HG02798 (cell line): Measurements from ENCODE around the gene CREB3L4.

Experiments
- ATAC-seq: cut with Tn5 transposase; IDR thresholded peaks from one replicate; pipeline ENCODE4 v1.9.1; 2021; ENCODE audit warnings: mild to moderate bottlenecking; ENCODE audit not compliant: unreplicated experiment, poor library complexity

CREB3L4 gene

GRCh38 chr1:153957744-153958110 lies 10.0 kb upstream of the CREB3L4 start:
- peak; percentile 8 for ATAC-seq

- peak; percentile 85 for ATAC-seq
These were observed 9.4 kb upstream of the CREB3L4 start, which contains the start of gene CRTC2 for GRCh38 chr1:153958111-153958960. Gene CRTC2, minus strand, starts transcription at chr1:153958612. Its CDS starts 115 bp downstream, at chr1:153958497.

- ATAC-seq, result no peak
These were observed 8.8 kb upstream of the CREB3L4 start for GRCh38 chr1:153958961-153959260.

DNA sequence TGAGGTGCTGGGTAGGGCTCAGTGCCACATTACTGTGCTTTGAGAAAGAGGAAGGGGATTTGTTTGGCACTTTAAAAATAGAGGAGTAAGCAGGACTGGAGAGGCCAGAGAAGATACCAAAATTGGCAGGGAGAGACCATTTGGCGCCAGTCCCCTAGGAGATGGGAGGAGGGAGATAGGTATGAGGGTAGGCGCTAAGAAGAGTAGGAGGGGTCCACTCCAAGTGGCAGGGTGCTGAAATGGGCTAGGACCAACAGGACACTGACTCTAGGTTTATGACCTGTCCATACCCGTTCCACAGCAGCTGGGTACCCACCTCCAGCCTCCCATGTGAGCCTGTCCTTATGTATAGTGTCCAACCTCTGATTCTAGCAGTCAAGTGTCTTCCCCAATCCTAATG lies 8.2 kb upstream of the CREB3L4 start:
- no peak for ATAC-seq

- no peak for ATAC-seq
These were observed 7.5 kb upstream of the CREB3L4 start for GRCh38 chr1:153960206-153960605.

DNA sequence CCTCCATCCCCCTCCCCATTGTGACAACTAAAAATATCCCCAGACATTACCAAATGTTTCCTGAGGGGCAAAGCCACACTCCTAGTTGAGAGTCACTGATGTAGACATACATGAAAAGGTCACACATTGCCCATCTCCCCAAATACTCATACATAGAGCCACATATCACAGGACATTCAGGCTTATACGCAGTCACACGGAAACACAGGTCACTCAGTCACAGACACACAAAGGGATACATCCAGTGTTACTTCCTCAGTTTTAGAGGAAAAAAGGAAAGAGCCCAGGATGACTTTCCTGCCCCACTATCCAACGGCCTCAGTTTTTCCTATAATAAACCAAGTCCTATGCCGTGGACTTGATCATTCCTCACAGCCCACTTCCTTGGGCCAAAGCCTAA lies 6.3 kb upstream of the CREB3L4 start:
- ATAC-seq, result no peak

DNA sequence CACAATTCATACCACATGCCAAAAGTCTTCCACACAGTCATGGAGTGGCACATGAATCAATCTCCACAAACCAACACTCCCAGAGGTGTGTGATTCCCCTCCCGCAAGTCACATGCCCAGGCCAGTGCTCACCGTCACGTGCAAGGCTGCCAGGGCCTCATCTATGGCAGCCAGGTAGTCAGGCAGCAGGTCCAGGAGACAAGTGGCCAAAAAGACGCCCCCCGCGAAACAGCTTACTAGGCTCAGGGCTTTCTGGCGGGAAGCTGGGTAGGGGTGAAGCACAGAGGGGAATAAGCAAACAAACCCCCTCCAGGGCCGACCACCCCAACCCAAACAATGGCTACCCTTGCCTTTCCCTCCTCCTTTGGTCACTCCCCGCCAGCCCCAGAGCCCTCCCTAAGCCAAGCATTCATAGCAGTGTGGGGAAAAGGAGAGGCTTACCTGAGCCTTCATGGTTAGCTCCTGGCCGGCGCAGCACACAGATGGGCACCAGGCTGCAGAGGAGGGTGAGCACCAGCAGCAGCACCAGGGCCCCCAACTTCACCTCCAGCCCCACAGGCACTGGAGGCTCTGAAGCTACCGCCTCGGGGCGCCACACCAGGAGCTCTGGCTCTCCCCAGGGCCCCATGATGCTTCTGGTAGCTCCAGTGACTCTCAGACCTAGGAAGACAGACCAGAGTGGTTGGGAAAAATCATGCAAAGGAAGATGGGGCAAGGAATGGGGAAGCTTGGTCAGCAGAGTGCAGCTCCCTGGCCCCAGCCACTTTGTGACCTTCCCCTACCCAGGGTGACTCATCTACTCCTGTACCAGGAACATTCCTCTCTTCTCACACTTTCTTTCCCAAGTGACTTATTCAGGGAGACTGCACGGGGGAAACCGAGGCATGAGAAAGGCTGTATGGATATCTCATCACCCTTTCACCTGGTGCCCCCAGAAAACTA lies 5.3 kb upstream of the CREB3L4 start:
- no peak for ATAC-seq

GRCh38 chr1:153963030-153963849 lies 4.5 kb upstream of the CREB3L4 start, which contains the start of gene SLC39A1:
Gene SLC39A1, minus strand, starts transcription at chr1:153963537. Its CDS starts 822 bp downstream, at chr1:153962715.
- peak; percentile 61 for ATAC-seq

GRCh38 chr1:153963850-153964331 lies 3.8 kb upstream of the CREB3L4 start:
- no peak for ATAC-seq

DNA sequence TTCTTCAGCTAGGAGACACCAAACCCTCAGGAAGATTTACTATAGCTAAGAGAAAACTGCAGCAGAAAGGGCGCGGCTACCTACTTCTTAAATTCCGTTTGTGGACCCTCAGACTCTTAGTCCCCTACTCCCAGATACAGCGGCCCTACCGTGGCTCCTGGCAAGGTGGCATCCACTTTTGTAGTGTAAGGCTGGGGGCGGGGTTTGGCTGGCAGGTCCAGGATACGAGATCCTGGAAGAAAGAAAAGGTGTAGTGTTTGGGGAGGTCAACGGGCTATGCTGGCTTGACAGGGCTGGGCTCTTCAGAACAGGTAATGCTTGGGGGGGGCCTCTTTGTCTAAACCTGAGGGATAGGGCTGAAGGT lies 280 bp downstream of the CREB3L4 start:
- no peak for ATAC-seq

DNA sequence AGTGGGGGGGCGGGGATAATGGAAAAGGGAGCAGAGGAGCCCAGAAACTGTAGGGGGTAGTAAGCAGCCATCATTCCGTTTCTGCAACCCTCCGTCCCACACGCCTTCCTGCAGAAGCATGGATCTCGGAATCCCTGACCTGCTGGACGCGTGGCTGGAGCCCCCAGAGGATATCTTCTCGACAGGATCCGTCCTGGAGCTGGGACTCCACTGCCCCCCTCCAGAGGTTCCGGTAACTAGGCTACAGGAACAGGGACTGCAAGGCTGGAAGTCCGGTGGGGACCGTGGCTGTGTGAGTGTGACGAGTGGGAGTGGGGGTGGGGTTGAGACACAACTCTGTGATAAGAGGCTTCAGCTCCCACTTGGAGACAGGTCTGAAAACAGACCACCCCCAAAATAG lies 706 bp downstream of the CREB3L4 start:
- no peak for ATAC-seq

DNA sequence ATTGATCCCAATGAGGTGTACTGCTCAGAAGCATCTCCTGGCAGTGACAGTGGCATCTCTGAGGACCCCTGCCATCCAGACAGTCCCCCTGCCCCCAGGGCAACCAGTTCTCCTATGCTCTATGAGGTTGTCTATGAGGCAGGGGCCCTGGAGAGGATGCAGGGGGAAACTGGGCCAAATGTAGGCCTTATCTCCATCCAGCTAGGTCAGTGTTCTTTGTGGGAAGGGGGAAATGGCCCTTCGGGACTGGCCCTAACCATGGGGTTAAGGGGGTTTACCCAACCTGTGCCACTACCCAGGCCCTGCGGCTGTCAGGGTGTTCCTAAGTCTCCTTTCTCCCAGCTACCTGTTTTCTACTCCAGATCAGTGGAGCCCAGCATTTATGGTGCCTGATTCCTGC lies 1.3 kb downstream of the CREB3L4 start:
- no peak for ATAC-seq

DNA sequence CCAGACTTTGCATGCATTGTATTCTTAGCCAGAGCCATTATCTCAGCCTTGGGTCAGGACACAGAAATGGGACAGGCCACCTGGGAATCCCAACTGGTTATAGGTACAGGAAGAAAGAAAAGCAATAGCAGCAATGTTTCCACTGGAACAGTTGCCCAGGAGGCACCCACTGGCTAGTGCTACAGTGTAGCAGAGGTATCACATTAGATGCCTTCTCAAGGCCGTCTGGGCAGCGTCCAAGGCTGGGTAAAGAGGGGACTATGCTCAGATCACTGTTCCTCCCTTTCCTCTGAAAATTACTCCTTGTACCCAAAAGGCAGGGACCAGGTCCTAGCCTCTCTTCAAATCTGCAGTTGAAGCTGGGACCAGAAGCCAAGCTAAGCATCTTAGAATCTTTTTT lies 2.6 kb downstream of the CREB3L4 start:
- ATAC-seq, result no peak

DNA sequence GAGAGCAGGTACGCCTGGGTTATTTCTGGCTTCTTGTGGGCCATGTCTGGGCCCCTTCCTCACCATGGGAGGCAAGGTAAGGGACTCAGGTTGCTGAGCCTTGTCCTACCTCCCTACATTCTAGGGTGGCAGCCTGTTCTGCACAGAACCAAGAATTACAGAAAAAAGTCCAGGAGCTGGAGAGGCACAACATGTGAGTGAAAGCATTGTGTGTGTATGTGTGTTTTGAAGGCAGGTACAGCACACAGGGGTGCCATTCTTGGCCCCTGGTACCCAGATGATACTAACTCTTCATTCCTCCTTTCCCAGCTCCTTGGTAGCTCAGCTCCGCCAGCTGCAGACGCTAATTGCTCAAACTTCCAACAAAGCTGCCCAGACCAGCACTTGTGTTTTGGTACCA lies 5.4 kb downstream of the CREB3L4 start:
- ATAC-seq, result no peak

DNA sequence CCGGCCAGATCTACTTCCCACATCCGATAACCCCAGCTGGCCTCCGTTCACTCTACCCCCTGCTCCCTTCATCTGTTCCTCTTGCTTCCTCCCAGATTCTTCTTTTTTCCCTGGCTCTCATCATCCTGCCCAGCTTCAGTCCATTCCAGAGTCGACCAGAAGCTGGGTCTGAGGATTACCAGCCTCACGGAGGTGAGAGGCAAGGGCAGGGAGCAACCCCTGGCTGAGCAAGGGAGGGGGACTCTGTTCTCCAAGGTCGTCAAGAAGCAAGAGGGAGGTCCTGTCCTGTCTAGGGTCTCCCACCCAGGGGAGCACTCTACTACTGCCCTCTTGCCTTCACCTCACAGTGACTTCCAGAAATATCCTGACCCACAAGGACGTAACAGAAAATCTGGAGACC lies 5.8 kb downstream of the CREB3L4 start:
- ATAC-seq, result no peak

- ATAC-seq, result no peak
These were observed 9.1 kb downstream of the CREB3L4 start for GRCh38 chr1:153976819-153977249.

DNA sequence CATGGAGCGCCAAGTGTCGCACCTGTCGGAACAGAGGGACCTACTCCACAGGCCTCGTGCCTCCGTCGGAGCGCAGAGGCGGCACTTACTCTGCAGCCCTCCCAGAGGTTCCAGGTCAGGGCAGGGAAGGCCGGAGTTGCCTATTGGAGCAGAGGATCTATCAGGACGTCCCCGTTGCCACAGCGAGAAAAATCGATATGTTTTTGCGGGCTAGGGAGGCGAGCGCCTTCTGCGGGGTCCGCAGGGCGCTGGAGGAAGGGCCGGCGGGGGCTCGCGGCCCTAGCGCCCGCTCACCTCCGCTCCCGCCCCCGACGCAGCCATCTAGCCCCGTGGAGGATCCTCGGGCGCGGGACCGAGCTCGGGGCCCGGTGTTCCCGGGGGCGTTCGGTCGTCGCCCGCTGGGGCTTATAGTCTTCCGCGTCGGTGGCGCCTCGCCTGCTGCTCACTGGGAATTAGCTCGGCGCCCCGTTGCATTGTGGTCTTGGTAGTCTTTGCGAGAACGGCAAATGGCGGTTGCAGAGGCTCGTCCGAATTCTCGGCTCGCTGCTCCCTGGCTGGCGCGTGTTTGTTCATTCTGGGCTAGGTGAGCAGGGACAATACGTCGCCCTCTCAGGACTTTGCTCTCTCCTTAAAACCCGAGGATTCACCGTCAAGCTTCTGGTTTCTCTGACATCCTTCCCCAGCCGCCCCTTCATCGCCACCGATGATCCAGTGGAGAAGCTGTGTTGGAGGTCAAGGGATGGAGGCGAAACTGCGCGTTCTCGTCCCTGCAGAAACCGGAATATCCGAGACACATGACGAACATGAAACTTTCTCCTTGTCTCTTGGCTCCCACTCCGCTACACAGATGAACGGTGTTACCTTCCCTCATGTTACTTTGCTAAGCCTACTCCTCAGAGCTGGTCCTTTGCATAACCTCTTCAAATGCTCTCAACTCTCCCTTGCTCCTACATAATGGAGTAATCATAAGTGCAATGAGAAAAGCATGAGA lies 9.8 kb downstream of the CREB3L4 start, which contains the start of gene JTB:
Gene JTB, minus strand, starts transcription at position 425 of the 991 bp plus-strand sequence. Its CDS starts 422 bp downstream, at position 3.
- ATAC-seq, result peak; percentile 83

DNA sequence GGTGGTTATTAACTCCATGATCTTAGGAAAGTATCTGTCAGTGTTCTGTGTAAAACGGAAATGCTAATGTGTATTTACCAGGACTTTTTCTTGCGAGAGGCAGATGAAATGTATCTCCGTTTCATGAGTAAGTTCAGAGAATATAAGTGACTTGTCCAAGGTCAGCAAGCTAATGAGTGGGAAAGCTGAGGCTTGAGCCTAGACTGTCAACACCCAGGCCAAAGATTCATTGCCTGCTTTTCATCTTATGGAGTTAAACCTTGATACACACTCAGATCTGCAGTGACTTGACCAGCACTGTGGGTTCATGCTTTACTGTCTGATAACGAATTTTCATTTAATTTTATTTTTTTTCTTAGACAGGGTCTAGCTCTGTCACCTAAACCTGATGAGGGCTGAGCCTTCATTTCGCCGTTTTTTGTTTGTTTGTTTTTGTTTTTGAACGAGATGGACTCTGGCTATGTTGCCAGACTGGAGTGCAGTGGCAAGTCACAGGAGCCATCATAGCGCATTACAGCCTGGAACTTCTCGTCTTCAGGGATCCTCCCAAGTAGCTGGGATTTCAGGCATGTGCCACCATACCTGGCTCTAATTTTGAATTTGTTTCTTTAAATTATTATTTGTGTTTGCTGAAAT lies 10.7 kb downstream of the CREB3L4 start:
- no peak for ATAC-seq
